HL-60 (cell line): ENCODE data around the gene FMN1.

ENCODE experiments used
- DNase-seq, 2 experiments: peaks; one replicate each; pipeline ENCODE4 v3.0.0-alpha.2; 2010 to 2020; ENCODE audit warnings: low read depth in 1 of 2, low spot score in 1 of 2
- H3K27ac ChIP-seq: fragments of 250-450 bp; sonication (Bioruptor Pico); replicated peaks from 2 replicates; pipeline ENCODE4 v1.5.1; 2020; ENCODE audit warnings: mild to moderate bottlenecking, moderate library complexity
- H3K27me3 ChIP-seq: fragments of 250-450 bp; sonication (Bioruptor Pico); 2 replicates; pipeline ENCODE4 v1.5.1; 2021; ENCODE audit warnings: mild to moderate bottlenecking, moderate library complexity; ENCODE audit not compliant: insufficient read depth, poor library complexity, severe bottlenecking
- H3K4me3 ChIP-seq: replicated peaks from 2 replicates; pipeline ENCODE4 v1.5.1; 2011; ENCODE audit warnings: mild to moderate bottlenecking, control low read depth, low read length; ENCODE audit not compliant: insufficient read depth
- GABPA ChIP-seq: IDR thresholded peaks from 2 replicates; pipeline ENCODE4 v1.6.1; 2012; ENCODE audit warnings: low read depth
- POLR2AphosphoS5 ChIP-seq: IDR thresholded peaks from 2 replicates; pipeline ENCODE4 v1.6.1; 2012; ENCODE audit warnings: low read depth
- SPI1 ChIP-seq: IDR thresholded peaks from 2 replicates; pipeline ENCODE4 v1.6.1; 2012; ENCODE audit warnings: low read depth, mild to moderate bottlenecking, borderline replicate concordance
- TF ChIP-seq, protein P1 (sequence below): IDR thresholded peaks from one replicate; pipeline ENCODE4 v1.5.1; 2011; ENCODE audit warnings: low read length, control low read depth, inconsistent platforms; ENCODE audit not compliant: insufficient read depth
- TF ChIP-seq, protein P2 (sequence below): IDR thresholded peaks from 2 replicates; pipeline ENCODE4 v1.6.1; 2012; ENCODE audit warnings: low read depth; ENCODE audit not compliant: insufficient replicate concordance

Gene FMN1

DNA sequence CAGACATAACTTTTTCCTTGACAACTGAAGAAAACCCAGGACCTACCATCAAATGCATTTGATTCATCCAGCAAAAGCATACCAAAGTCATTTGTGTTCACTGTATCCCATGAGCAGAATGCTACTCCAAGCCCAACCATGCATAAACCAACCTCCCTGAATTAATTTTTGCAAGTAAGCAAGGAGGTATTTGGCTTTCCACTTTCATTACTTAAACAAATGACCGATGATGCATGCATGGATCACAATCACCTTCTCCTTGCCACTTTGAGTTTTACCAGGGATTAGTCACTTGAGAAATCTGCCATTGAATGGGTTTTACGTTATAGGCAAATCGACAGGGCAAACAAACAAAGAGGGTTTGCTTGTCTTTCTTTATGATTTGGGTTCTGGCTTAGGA, 214.8 kb downstream of the FMN1 start:
- H3K27ac ChIP-seq = no peak overlapping the region
- peaks cover 3% of the 10 kb centered on the region for H3K27me3 ChIP-seq
- TF ChIP-seq GABPA (no peak), SPI1 (no peak), POLR2AphosphoS5 (no peak)
- TF ChIP-seq, protein P1, sequence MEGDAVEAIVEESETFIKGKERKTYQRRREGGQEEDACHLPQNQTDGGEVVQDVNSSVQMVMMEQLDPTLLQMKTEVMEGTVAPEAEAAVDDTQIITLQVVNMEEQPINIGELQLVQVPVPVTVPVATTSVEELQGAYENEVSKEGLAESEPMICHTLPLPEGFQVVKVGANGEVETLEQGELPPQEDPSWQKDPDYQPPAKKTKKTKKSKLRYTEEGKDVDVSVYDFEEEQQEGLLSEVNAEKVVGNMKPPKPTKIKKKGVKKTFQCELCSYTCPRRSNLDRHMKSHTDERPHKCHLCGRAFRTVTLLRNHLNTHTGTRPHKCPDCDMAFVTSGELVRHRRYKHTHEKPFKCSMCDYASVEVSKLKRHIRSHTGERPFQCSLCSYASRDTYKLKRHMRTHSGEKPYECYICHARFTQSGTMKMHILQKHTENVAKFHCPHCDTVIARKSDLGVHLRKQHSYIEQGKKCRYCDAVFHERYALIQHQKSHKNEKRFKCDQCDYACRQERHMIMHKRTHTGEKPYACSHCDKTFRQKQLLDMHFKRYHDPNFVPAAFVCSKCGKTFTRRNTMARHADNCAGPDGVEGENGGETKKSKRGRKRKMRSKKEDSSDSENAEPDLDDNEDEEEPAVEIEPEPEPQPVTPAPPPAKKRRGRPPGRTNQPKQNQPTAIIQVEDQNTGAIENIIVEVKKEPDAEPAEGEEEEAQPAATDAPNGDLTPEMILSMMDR = no peak
- TF ChIP-seq, protein P2, sequence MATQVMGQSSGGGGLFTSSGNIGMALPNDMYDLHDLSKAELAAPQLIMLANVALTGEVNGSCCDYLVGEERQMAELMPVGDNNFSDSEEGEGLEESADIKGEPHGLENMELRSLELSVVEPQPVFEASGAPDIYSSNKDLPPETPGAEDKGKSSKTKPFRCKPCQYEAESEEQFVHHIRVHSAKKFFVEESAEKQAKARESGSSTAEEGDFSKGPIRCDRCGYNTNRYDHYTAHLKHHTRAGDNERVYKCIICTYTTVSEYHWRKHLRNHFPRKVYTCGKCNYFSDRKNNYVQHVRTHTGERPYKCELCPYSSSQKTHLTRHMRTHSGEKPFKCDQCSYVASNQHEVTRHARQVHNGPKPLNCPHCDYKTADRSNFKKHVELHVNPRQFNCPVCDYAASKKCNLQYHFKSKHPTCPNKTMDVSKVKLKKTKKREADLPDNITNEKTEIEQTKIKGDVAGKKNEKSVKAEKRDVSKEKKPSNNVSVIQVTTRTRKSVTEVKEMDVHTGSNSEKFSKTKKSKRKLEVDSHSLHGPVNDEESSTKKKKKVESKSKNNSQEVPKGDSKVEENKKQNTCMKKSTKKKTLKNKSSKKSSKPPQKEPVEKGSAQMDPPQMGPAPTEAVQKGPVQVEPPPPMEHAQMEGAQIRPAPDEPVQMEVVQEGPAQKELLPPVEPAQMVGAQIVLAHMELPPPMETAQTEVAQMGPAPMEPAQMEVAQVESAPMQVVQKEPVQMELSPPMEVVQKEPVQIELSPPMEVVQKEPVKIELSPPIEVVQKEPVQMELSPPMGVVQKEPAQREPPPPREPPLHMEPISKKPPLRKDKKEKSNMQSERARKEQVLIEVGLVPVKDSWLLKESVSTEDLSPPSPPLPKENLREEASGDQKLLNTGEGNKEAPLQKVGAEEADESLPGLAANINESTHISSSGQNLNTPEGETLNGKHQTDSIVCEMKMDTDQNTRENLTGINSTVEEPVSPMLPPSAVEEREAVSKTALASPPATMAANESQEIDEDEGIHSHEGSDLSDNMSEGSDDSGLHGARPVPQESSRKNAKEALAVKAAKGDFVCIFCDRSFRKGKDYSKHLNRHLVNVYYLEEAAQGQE = no peak
- H3K4me3 ChIP-seq = no peak overlapping the region
- no peak for DNase-seq

DNA sequence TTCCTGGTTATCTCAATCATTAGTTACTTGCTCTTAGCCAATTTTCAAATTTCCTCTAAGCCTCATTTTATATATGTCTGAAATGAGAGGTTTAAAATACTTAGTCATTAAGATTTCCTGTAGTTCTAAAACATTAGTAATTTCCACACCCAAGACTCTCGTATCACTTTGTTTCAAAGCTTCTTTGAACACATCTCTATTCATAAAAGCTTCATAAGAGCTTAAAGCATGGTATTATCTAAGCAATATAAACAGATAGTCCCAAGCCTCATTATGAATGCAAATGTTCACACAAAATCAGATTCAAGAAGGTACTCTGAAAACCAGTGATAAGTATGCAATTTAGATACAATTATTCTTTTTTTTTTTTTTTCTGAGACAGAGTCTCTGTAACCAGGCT, 217.0 kb downstream of the FMN1 start:
- no peak for DNase-seq
- Histone ChIP-seq H3K27me3 (peaks cover 3% of the 10 kb centered on the region), H3K27ac (no peak overlapping the region), H3K4me3 (no peak overlapping the region)
- TF ChIP-seq POLR2AphosphoS5 (no peak), SPI1 (no peak), GABPA (no peak)
- TF ChIP-seq, protein P2 = no peak
- TF ChIP-seq, protein P1 = no peak

DNA sequence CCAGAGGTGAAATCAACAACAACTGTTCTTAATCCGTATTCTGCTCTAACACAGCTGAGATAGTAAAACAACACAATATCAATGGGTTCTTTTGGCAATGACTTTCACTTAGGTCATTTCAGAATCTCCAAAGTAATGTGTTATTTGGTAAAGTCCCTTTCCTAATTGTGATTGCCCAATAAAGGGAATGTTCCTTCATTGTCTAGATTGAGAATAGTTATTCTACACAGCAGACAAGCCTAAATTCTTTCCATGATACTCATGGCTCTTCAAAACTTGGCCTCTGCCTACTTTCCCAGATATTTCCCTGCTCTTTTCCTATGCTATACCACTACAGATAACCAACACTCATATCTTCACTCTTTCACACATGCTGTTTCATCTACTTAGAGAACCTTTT, 219.8 kb downstream of the FMN1 start:
- DNase-seq = no peak

More for the DNA sequence above, 219.8 kb downstream of the FMN1 start:
- Histone ChIP-seq H3K27me3 (peaks cover 10% of the 10 kb centered on the region), H3K4me3 (no peak overlapping the region), H3K27ac (no peak overlapping the region)
- no peak for TF ChIP-seq GABPA
- TF ChIP-seq, protein P2 = no peak
- TF ChIP-seq SPI1 = no peak
- TF ChIP-seq, protein P1 = no peak
- TF ChIP-seq POLR2AphosphoS5 = no peak
